Measurements from ENCODE around the gene CCDC47.
A peak's percentile ranks its signal among the peaks of the same experiment; 100 is the strongest.

The CCDC47 gene

DNA sequence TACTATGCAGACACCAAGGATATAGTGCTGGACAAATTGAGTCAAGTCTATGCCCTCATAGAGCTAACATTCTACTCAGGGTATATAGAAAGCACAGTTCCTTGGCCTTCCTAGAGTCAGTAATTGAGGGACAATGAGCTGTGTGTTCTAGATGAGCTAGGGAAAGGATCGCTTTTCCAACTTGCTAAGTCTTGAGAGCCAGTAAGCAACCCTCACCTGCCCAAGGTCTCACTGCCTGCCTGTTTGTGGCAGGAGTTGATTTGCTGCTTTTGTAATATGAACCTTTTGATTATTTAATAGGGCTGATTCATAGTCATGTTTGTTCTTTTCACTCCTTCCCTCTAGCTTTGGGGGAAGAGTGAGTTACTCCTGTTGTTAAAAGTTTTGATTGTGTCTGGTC is 7.1 kb upstream of the CCDC47 start:
- H3K9me2 ChIP-seq (replicated peaks; ENCODE audit: control insufficient read depth, low read length): no peaks in the 10 kb centered on the region
- peaks cover 94% of the 10 kb centered on the region for H3K36me3 ChIP-seq (ENCODE audit: control insufficient read depth, low read length)
- no peak for TF ChIP-seq EZH2phosphoT487 (IDR thresholded peaks at IDR 0.05; ENCODE audit: borderline replicate concordance, low read length)
- TF ChIP-seq, protein P1, sequence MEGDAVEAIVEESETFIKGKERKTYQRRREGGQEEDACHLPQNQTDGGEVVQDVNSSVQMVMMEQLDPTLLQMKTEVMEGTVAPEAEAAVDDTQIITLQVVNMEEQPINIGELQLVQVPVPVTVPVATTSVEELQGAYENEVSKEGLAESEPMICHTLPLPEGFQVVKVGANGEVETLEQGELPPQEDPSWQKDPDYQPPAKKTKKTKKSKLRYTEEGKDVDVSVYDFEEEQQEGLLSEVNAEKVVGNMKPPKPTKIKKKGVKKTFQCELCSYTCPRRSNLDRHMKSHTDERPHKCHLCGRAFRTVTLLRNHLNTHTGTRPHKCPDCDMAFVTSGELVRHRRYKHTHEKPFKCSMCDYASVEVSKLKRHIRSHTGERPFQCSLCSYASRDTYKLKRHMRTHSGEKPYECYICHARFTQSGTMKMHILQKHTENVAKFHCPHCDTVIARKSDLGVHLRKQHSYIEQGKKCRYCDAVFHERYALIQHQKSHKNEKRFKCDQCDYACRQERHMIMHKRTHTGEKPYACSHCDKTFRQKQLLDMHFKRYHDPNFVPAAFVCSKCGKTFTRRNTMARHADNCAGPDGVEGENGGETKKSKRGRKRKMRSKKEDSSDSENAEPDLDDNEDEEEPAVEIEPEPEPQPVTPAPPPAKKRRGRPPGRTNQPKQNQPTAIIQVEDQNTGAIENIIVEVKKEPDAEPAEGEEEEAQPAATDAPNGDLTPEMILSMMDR (IDR thresholded peaks at IDR 0.05; ENCODE audit: low read depth, low read length, poor library complexity, severe bottlenecking): no peak
- H3F3A ChIP-seq (ENCODE audit: control insufficient read depth, insufficient read depth): 0 out of 2 replicates have a peak, but pooled peaks cover 3% of the 10 kb centered on the region
- H3K4me3 ChIP-seq (ENCODE audit: low read length): no peak overlapping the region
- H3K9me3 ChIP-seq (ENCODE audit: control insufficient read depth, insufficient read depth, low read length): no peaks in the 10 kb centered on the region
- H3K4me1 ChIP-seq (ENCODE audit: control insufficient read depth, low read length): peaks cover 41% of the 10 kb centered on the region
- no peak overlapping the region for H3K4me2 ChIP-seq (ENCODE audit: low read length)
- H3K27me3 ChIP-seq (ENCODE audit: control insufficient read depth, low read length): no peaks in the 10 kb centered on the region
- H3K79me2 ChIP-seq (ENCODE audit: control insufficient read depth, low read length): peaks cover 99% of the 10 kb centered on the region
- no peak overlapping the region for H3K27ac ChIP-seq (ENCODE audit: low read depth, low read length)
- peaks cover 41% of the 10 kb centered on the region for H4K20me1 ChIP-seq (ENCODE audit: control insufficient read depth, insufficient read depth, low read depth, low read length)

DNA sequence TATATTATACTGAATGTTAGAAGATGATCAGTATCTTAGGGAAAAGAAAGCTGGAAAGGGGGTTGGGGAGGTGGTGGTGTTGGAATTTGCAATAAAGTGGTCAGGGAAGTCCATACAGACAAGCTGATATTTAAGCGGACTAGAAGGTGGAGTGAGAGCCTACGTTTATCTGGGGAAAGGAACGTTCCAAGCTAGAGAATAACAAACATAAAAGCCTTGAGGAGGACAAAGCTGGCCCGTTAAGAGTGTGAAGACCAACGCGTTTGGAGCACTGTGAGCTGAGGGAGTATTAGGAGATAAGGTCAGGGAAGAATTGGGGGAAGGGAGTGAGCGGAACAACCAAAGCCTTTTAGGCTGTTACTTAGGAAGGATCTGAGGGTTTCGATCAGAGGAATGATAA is 2.0 kb upstream of the CCDC47 start:
- Histone ChIP-seq H3K79me2 (ENCODE audit: control insufficient read depth, low read length) (peaks cover 98% of the 10 kb centered on the region), H3K9me2 (replicated peaks; ENCODE audit: control insufficient read depth, low read length) (no peaks in the 10 kb centered on the region), H3K36me3 (ENCODE audit: control insufficient read depth, low read length) (peaks cover 79% of the 10 kb centered on the region), H3F3A (ENCODE audit: control insufficient read depth, insufficient read depth) (0 out of 2 replicates have a peak, but pooled peaks cover 4% of the 10 kb centered on the region), H4K20me1 (ENCODE audit: control insufficient read depth, insufficient read depth, low read depth, low read length) (peaks cover 38% of the 10 kb centered on the region), H3K4me1 (ENCODE audit: control insufficient read depth, low read length) (peaks cover 47% of the 10 kb centered on the region), H3K27me3 (ENCODE audit: control insufficient read depth, low read length) (no peaks in the 10 kb centered on the region), H3K27ac (ENCODE audit: low read depth, low read length) (no peak overlapping the region), H3K9me3 (ENCODE audit: control insufficient read depth, insufficient read depth, low read length) (no peaks in the 10 kb centered on the region), H3K4me3 (ENCODE audit: low read length) (peak overlapping the region; percentile 97), H3K4me2 (ENCODE audit: low read length) (peak overlapping the region; percentile 85)
- TF ChIP-seq, protein P1 (IDR thresholded peaks at IDR 0.05; ENCODE audit: low read depth, low read length, poor library complexity, severe bottlenecking): no peak
- TF ChIP-seq EZH2phosphoT487 (IDR thresholded peaks at IDR 0.05; ENCODE audit: borderline replicate concordance, low read length): no peak

DNA sequence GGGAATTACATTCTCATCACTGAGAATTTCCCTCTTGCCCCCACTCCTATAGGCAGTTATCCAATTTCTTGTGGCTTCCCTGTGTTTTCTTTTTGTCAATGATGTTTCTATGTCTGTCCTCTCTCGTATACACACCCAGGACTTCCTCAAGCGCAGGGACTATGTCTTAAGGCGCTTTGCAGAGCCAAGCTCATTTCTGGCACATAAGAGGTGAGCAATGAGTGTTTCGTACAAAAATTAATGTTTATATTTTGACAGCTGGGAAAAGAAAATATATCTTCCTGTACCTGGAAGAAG is 1.5 kb upstream of the CCDC47 start:
- peak overlapping the region; percentile 85 for H3K4me2 ChIP-seq (ENCODE audit: low read length)
- H3F3A ChIP-seq (ENCODE audit: control insufficient read depth, insufficient read depth): 0 out of 2 replicates have a peak, but pooled peaks cover 4% of the 10 kb centered on the region
- peaks cover 41% of the 10 kb centered on the region for H4K20me1 ChIP-seq (ENCODE audit: control insufficient read depth, insufficient read depth, low read depth, low read length)
- peak overlapping the region; percentile 97 for H3K4me3 ChIP-seq (ENCODE audit: low read length)
- TF ChIP-seq, protein P1 (IDR thresholded peaks at IDR 0.05; ENCODE audit: low read depth, low read length, poor library complexity, severe bottlenecking): no peak
- no peak for TF ChIP-seq EZH2phosphoT487 (IDR thresholded peaks at IDR 0.05; ENCODE audit: borderline replicate concordance, low read length)
- H3K27me3 ChIP-seq (ENCODE audit: control insufficient read depth, low read length): no peaks in the 10 kb centered on the region
- H3K9me3 ChIP-seq (ENCODE audit: control insufficient read depth, insufficient read depth, low read length): no peaks in the 10 kb centered on the region
- peak overlapping the region; percentile 92 for H3K27ac ChIP-seq (ENCODE audit: low read depth, low read length)
- peaks cover 98% of the 10 kb centered on the region for H3K79me2 ChIP-seq (ENCODE audit: control insufficient read depth, low read length)
- no peaks in the 10 kb centered on the region for H3K9me2 ChIP-seq (replicated peaks; ENCODE audit: control insufficient read depth, low read length)
- peaks cover 51% of the 10 kb centered on the region for H3K4me1 ChIP-seq (ENCODE audit: control insufficient read depth, low read length)
- H3K36me3 ChIP-seq (ENCODE audit: control insufficient read depth, low read length): peaks cover 81% of the 10 kb centered on the region

Data from DOHH2 (cell line).